Midbrain (tissue), 1 donor: ENCODE results near the gene ZNF668.
A peak's percentile ranks its signal among the peaks of the same experiment; 100 is the strongest.

ENCODE experiments used
- DNase-seq: peaks from one replicate; lab custom pipeline; 2025; lab: John Stamatoyannopoulos, UW

The ZNF668 gene

GRCh38 chr16:31073970-31074813 lies at the start of gene ZNF668, which contains the start of gene ZNF646:
TSS of gene ZNF668 (minus strand) at chr16:31074240. CDS start at chr16:31064459, 9,781 bp downstream.
TSS of gene ZNF646 (plus strand) at chr16:31074422. CDS start at chr16:31076325, 1,903 bp downstream.
- peak; percentile 100 for DNase-seq

GRCh38 chr16:31120129-31120528 lies 46.1 kb upstream of the ZNF668 start:
- DNase-seq, result no peak

- no peak for DNase-seq
Measured at GRCh38 chr16:31118223-31119155, 44.4 kb upstream of the ZNF668 start.

GRCh38 chr16:31117384-31118222 lies 43.6 kb upstream of the ZNF668 start, which contains the start of gene KAT8:
TSS of gene KAT8 (plus strand) at chr16:31117664. CDS start at chr16:31117682, 18 bp downstream.
- DNase-seq, result peak; percentile 99

GRCh38 chr16:31114468-31114867 lies 40.4 kb upstream of the ZNF668 start:
- DNase-seq, result no peak

- peak; percentile 1 for DNase-seq
Measured at GRCh38 chr16:31113121-31114120, 39.4 kb upstream of the ZNF668 start.

- DNase-seq, result no peak
Measured at GRCh38 chr16:31112711-31113110, 38.7 kb upstream of the ZNF668 start.

GRCh38 chr16:31111881-31112466 lies 37.9 kb upstream of the ZNF668 start:
- no peak for DNase-seq

- DNase-seq, result no peak
Measured at GRCh38 chr16:31110106-31111034, 36.3 kb upstream of the ZNF668 start.

- no peak for DNase-seq
Measured at GRCh38 chr16:31109622-31110021, 35.6 kb upstream of the ZNF668 start.

GRCh38 chr16:31108794-31109558 lies 34.9 kb upstream of the ZNF668 start:
- DNase-seq, result no peak

- peak; percentile 75 for DNase-seq
Measured at GRCh38 chr16:31108035-31108793, 34.2 kb upstream of the ZNF668 start, which contains the start of gene BCKDK. TSS of gene BCKDK (plus strand) at chr16:31108386. CDS start at chr16:31109224, 838 bp downstream.

GRCh38 chr16:31107465-31107867 lies 33.4 kb upstream of the ZNF668 start:
- no peak for DNase-seq

- no peak for DNase-seq
Measured at GRCh38 chr16:31106509-31107464, 32.7 kb upstream of the ZNF668 start.

GRCh38 chr16:31105677-31106213 lies 31.7 kb upstream of the ZNF668 start:
- DNase-seq, result peak; percentile 73
